HG02938 (cell line): Measurements from ENCODE around the gene SERPINB3.
"Not testable (repeated sequence)": the region's sequence is repeated elsewhere in the genome, so short reads cannot be mapped to it uniquely, and the experiment has no call there.

Source experiments
- ATAC-seq: cut with Tn5 transposase; IDR thresholded peaks from one replicate; pipeline ENCODE4 v1.9.1; 2021; ENCODE audit warnings: mild to moderate bottlenecking, moderate library complexity; ENCODE audit not compliant: unreplicated experiment

Gene SERPINB3

GRCh38 chr18:63661750-63662149 lies at the start of gene SERPINB3:
SERPINB3 (minus strand) TSS chr18:63661893; CDS start chr18:63661216, 677 bp downstream.
- ATAC-seq = not testable (repeated sequence)

- no peak for ATAC-seq
Observed at GRCh38 chr18:63708650-63709049, 47.0 kb upstream of the SERPINB3 start.

GRCh38 chr18:63707816-63708215 lies 46.1 kb upstream of the SERPINB3 start:
- ATAC-seq = no peak

GRCh38 chr18:63705401-63705800 lies 43.7 kb upstream of the SERPINB3 start:
- no peak for ATAC-seq

- no peak for ATAC-seq
Observed at GRCh38 chr18:63702660-63703059, 41.0 kb upstream of the SERPINB3 start, which contains the start of gene SERPINB11. SERPINB11 (plus strand) TSS chr18:63702960; CDS start chr18:63710194, 7,234 bp downstream.

- no peak for ATAC-seq
Observed at GRCh38 chr18:63701952-63702351, 40.3 kb upstream of the SERPINB3 start.

- ATAC-seq = no peak
Observed at GRCh38 chr18:63700501-63700900, 38.8 kb upstream of the SERPINB3 start.

- ATAC-seq = no peak
Observed at GRCh38 chr18:63697097-63697660, 35.5 kb upstream of the SERPINB3 start.

- ATAC-seq = no peak
Observed at GRCh38 chr18:63689064-63689463, 27.4 kb upstream of the SERPINB3 start.

GRCh38 chr18:63686871-63687270 lies 25.2 kb upstream of the SERPINB3 start:
- no peak for ATAC-seq

- no peak for ATAC-seq
Observed at GRCh38 chr18:63684718-63685117, 23.0 kb upstream of the SERPINB3 start.

- no peak for ATAC-seq
Observed at GRCh38 chr18:63683890-63684289, 22.2 kb upstream of the SERPINB3 start.

- ATAC-seq = no peak
Observed at GRCh38 chr18:63683152-63683551, 21.5 kb upstream of the SERPINB3 start.

GRCh38 chr18:63681449-63682340 lies 20.0 kb upstream of the SERPINB3 start:
- no peak for ATAC-seq

GRCh38 chr18:63679820-63680606 lies 18.3 kb upstream of the SERPINB3 start:
- no peak for ATAC-seq

- ATAC-seq = no peak
Observed at GRCh38 chr18:63677500-63678225, 16.0 kb upstream of the SERPINB3 start.

- peak; percentile 54 for ATAC-seq
Observed at GRCh38 chr18:63676526-63677323, 15.0 kb upstream of the SERPINB3 start.

GRCh38 chr18:63664571-63664970 lies 2.9 kb upstream of the SERPINB3 start:
- ATAC-seq = no peak

GRCh38 chr18:63658920-63659319 lies 2.8 kb downstream of the SERPINB3 start:
- ATAC-seq = not testable (repeated sequence)

GRCh38 chr18:63650271-63650670 lies 11.4 kb downstream of the SERPINB3 start:
- ATAC-seq = not testable (repeated sequence)
